Measurements from ENCODE around the gene CHST11. TPM values are rescaled to one million over a fixed set of nuclear protein-coding genes. Genes with fewer than 3 reads are reported as not detected.

Gene CHST11
- total RNA-seq, 1 donor from 2014 or later: 7.7 TPM

- H3K27ac ChIP-seq: no peak overlapping the region
- H3K79me2 ChIP-seq (ENCODE audit: low read depth): peaks cover 18% of the 10 kb centered on the region
- peaks cover 25% of the 10 kb centered on the region for H3K4me1 ChIP-seq
- H3K9me3 Mint-ChIP-seq: peaks cover 6% of the 10 kb centered on the region
- H3K36me3 Mint-ChIP-seq: peaks cover 14% of the 10 kb centered on the region
- H3K4me3 Mint-ChIP-seq: no peak overlapping the region
- H3K27me3 ChIP-seq: no peaks in the 10 kb centered on the region
- H3F3A ChIP-seq (ENCODE audit: low read depth): peaks cover 26% of the 10 kb centered on the region
- H3K9me3 ChIP-seq (ENCODE audit: low read depth): no peaks in the 10 kb centered on the region
- peaks cover 32% of the 10 kb centered on the region for H3K4me1 Mint-ChIP-seq
- no peak overlapping the region for H3K4me2 ChIP-seq
- H2AFZ ChIP-seq (replicated peaks): no peak overlapping the region
- H4K20me1 ChIP-seq (ENCODE audit: low read depth): peaks cover 49% of the 10 kb centered on the region
- H3K27me3 Mint-ChIP-seq (ENCODE audit: insufficient read depth, low read depth): peaks cover 3% of the 10 kb centered on the region
- no peaks in the 10 kb centered on the region for H3K36me3 ChIP-seq
- no peak overlapping the region for H3K27ac Mint-ChIP-seq
- no peak overlapping the region for H3K9ac ChIP-seq
- no peak for TF ChIP-seq EZH2 (IDR thresholded peaks at IDR 0.05)
- no peak for TF ChIP-seq EZH2phosphoT487 (IDR thresholded peaks at IDR 0.05)
- no peak for TF ChIP-seq CTCF (IDR thresholded peaks at IDR 0.05)
- no peak overlapping the region for H3K4me3 ChIP-seq
- DNase-seq (ENCODE audit: low spot score): no peak
Observed at GRCh38 chr12:104475271-104475670, 18.5 kb downstream of the CHST11 start.

- H3K27me3 ChIP-seq: no peaks in the 10 kb centered on the region
- H3K27ac ChIP-seq: no peak overlapping the region
- peaks cover 25% of the 10 kb centered on the region for H4K20me1 ChIP-seq (ENCODE audit: low read depth)
- Mint-ChIP-seq H3K4me1 (peaks cover 26% of the 10 kb centered on the region), H3K27ac (no peak overlapping the region), H3K36me3 (peaks cover 22% of the 10 kb centered on the region), H3K27me3 (ENCODE audit: insufficient read depth, low read depth) (peaks cover 5% of the 10 kb centered on the region), H3K4me3 (no peak overlapping the region), H3K9me3 (peaks cover 8% of the 10 kb centered on the region)
- TF ChIP-seq EZH2 (IDR thresholded peaks at IDR 0.05) (no peak), CTCF (IDR thresholded peaks at IDR 0.05) (no peak), EZH2phosphoT487 (IDR thresholded peaks at IDR 0.05) (no peak)
- no peak overlapping the region for H3K4me2 ChIP-seq
- peaks cover 25% of the 10 kb centered on the region for H3K4me1 ChIP-seq
- no peaks in the 10 kb centered on the region for H3K36me3 ChIP-seq
- peaks cover 25% of the 10 kb centered on the region for H3F3A ChIP-seq (ENCODE audit: low read depth)
- no peak overlapping the region for H2AFZ ChIP-seq (replicated peaks)
- H3K9ac ChIP-seq: no peak overlapping the region
- H3K4me3 ChIP-seq: no peak overlapping the region
- no peaks in the 10 kb centered on the region for H3K9me3 ChIP-seq (ENCODE audit: low read depth)
- H3K79me2 ChIP-seq (ENCODE audit: low read depth): peaks cover 12% of the 10 kb centered on the region
- no peak for DNase-seq (ENCODE audit: low spot score)
Observed at GRCh38 chr12:104477510-104478390, 21.0 kb downstream of the CHST11 start.

GRCh38 chr12:104478396-104479122 is 21.8 kb downstream of the CHST11 start:
- Histone ChIP-seq H3F3A (ENCODE audit: low read depth) (peaks cover 17% of the 10 kb centered on the region), H2AFZ (replicated peaks) (no peak overlapping the region), H3K4me1 (peaks cover 17% of the 10 kb centered on the region), H3K4me3 (no peak overlapping the region), H3K4me2 (no peak overlapping the region), H3K79me2 (ENCODE audit: low read depth) (peaks cover 12% of the 10 kb centered on the region), H3K27ac (no peak overlapping the region), H3K9me3 (ENCODE audit: low read depth) (no peaks in the 10 kb centered on the region), H3K9ac (no peak overlapping the region), H3K27me3 (no peaks in the 10 kb centered on the region), H4K20me1 (ENCODE audit: low read depth) (peaks cover 18% of the 10 kb centered on the region), H3K36me3 (no peaks in the 10 kb centered on the region)
- Mint-ChIP-seq H3K36me3 (peaks cover 26% of the 10 kb centered on the region), H3K27me3 (ENCODE audit: insufficient read depth, low read depth) (peaks cover 2% of the 10 kb centered on the region), H3K27ac (no peak overlapping the region), H3K9me3 (peaks cover 8% of the 10 kb centered on the region), H3K4me3 (no peak overlapping the region), H3K4me1 (peaks cover 18% of the 10 kb centered on the region)
- DNase-seq (ENCODE audit: low spot score): no peak
- no peak for TF ChIP-seq EZH2phosphoT487 (IDR thresholded peaks at IDR 0.05)
- no peak for TF ChIP-seq EZH2 (IDR thresholded peaks at IDR 0.05)
- TF ChIP-seq CTCF (IDR thresholded peaks at IDR 0.05): no peak

Data from neural progenitor cell (in vitro differentiated cells).